IMR-90 (cell line): ENCODE data around the gene HSPB6. TPM values are rescaled to one million over a fixed set of nuclear protein-coding genes. Genes with fewer than 3 reads are reported as not detected.

Experiments
- ATAC-seq: fragments of 200-7000 bp; cut with Tn5 transposase; 2 replicates; pipeline ENCODE4 v1.9.1; 2020; ENCODE audit warnings: low read depth, mild to moderate bottlenecking, moderate library complexity
- BruUV-seq: library from RNA; stranded (reverse); fragments of 400-500 nt; replicated peaks from 2 replicates; lab custom pipeline; 2021; lab: Mats Ljungman, UMichigan
- CTCF ChIA-PET: fragments of 300-600 bp; formaldehyde crosslinking; extraction: SDS; loops from one replicate; lab custom pipeline; 2021; ENCODE audit warnings: antibody characterized with exemption; lab: Yijun Ruan, JAX
- POLR2A ChIA-PET: fragments of 300-600 bp; sonication (Branson Sonifier 250); formaldehyde crosslinking; loops from one replicate; lab custom pipeline; 2022; ENCODE audit warnings: antibody characterized with exemption; ENCODE audit not compliant: unreplicated experiment; lab: Charles Lee
- DNase-seq: peaks from one replicate; pipeline ENCODE4 v3.0.0; 2013
- H2AFZ ChIP-seq: replicated peaks from 2 replicates; pipeline ENCODE3; 2013; ENCODE audit warnings: low read length, mild to moderate bottlenecking; ENCODE audit not compliant: poor library complexity
- H2AK5ac ChIP-seq: 2 replicates; pipeline ENCODE4 v1.6.1; 2013; ENCODE audit warnings: low read depth, low read length, inconsistent platforms
- H2AK9ac ChIP-seq: replicated peaks from 2 replicates; pipeline ENCODE3; 2013; ENCODE audit warnings: mild to moderate bottlenecking, low read depth, low read length, moderate library complexity; ENCODE audit not compliant: poor library complexity
- H2BK120ac ChIP-seq: 2 replicates; pipeline ENCODE4 v1.6.1; 2013; ENCODE audit warnings: low read depth, low read length, inconsistent platforms
- H2BK15ac ChIP-seq: 3 replicates; pipeline ENCODE4 v1.6.1; 2013; ENCODE audit warnings: low read depth, low read length, inconsistent platforms
- H2BK20ac ChIP-seq: 2 replicates; pipeline ENCODE4 v1.6.1; 2013; ENCODE audit warnings: low read depth, mild to moderate bottlenecking, inconsistent platforms, low read length, moderate library complexity
- H2BK5ac ChIP-seq: 2 replicates; pipeline ENCODE4 v1.6.1; 2013; ENCODE audit warnings: mild to moderate bottlenecking, low read depth, low read length, inconsistent platforms; ENCODE audit not compliant: poor library complexity, severe bottlenecking
- H3K14ac ChIP-seq: replicated peaks from 2 replicates; pipeline ENCODE4 v1.6.1; 2013; ENCODE audit warnings: low read depth, low read length, inconsistent platforms
- H3K18ac ChIP-seq: 2 replicates; pipeline ENCODE4 v1.6.1; 2013; ENCODE audit warnings: low read depth, low read length, control low read depth
- H3K23ac ChIP-seq: 2 replicates; pipeline ENCODE4 v1.6.1; 2013; ENCODE audit warnings: low read depth, low read length, inconsistent platforms
- H3K27ac ChIP-seq: 2 replicates; pipeline ENCODE4 v1.5.1; 2013; ENCODE audit warnings: mild to moderate bottlenecking, control low read depth, low read length; ENCODE audit not compliant: insufficient read depth
- H3K27me3 ChIP-seq: 2 replicates; pipeline ENCODE4 v1.6.1; 2013; ENCODE audit warnings: low read length; ENCODE audit not compliant: control insufficient read depth, insufficient read depth
- H3K36me3 ChIP-seq: 2 replicates; pipeline ENCODE4 v1.6.1; 2013; ENCODE audit warnings: low read length, mixed read lengths; ENCODE audit not compliant: control insufficient read depth, insufficient read depth
- H3K4ac ChIP-seq: 2 replicates; pipeline ENCODE4 v1.6.1; 2013; ENCODE audit warnings: low read depth, low read length, inconsistent platforms
- H3K4me1 ChIP-seq: 2 replicates; pipeline ENCODE4 v1.6.1; 2013; ENCODE audit warnings: low read length, mixed read lengths; ENCODE audit not compliant: control insufficient read depth, insufficient read depth
- H3K4me2 ChIP-seq: 2 replicates; pipeline ENCODE4 v1.6.1; 2013; ENCODE audit warnings: low read depth, mild to moderate bottlenecking, control low read depth, low read length, moderate library complexity
- H3K4me3 ChIP-seq: 2 replicates; pipeline ENCODE4 v1.5.1; 2013; ENCODE audit warnings: low read depth, mild to moderate bottlenecking, control low read depth, low read length, moderate library complexity; ENCODE audit not compliant: insufficient read depth
- H3K56ac ChIP-seq: 2 replicates; pipeline ENCODE4 v1.6.1; 2013; ENCODE audit warnings: low read length, inconsistent platforms; ENCODE audit not compliant: insufficient read depth; ENCODE audit errors: extremely low read depth
- H3K79me1 ChIP-seq, 2 experiments: 2 replicates each; pipeline ENCODE4 v1.6.1; 2013; ENCODE audit warnings: low read length in 2 of 2, inconsistent platforms in 1 of 2, low read depth in 1 of 2
- H3K9ac ChIP-seq: 2 replicates; pipeline ENCODE4 v1.6.1; 2013; ENCODE audit warnings: low read depth, low read length, control low read depth
- H3K9me1 ChIP-seq: 2 replicates; pipeline ENCODE4 v1.6.1; 2013; ENCODE audit warnings: low read length, inconsistent platforms; ENCODE audit not compliant: insufficient read depth
- H3K9me3 ChIP-seq: 2 replicates; pipeline ENCODE4 v1.6.1; 2013; ENCODE audit warnings: low read length; ENCODE audit not compliant: control insufficient read depth, insufficient read depth
- H4K20me1 ChIP-seq: 2 replicates; pipeline ENCODE4 v1.6.1; 2013; ENCODE audit warnings: low read length, inconsistent platforms; ENCODE audit not compliant: insufficient read depth
- H4K5ac ChIP-seq: 2 replicates; pipeline ENCODE4 v1.6.1; 2013; ENCODE audit warnings: mild to moderate bottlenecking, low read depth, low read length, control low read depth
- H4K8ac ChIP-seq, 2 experiments: 2 replicates each; pipeline ENCODE4 v1.6.1; 2013; ENCODE audit warnings: low read depth in 2 of 2, low read length in 2 of 2, control low read depth in 1 of 2, inconsistent platforms in 1 of 2
- H4K91ac ChIP-seq: 2 replicates; pipeline ENCODE4 v1.6.1; 2013; ENCODE audit warnings: low read depth, low read length, inconsistent platforms; ENCODE audit not compliant: insufficient read depth
- BHLHE40 ChIP-seq: fragments of 150-350 bp; IDR thresholded peaks from 2 replicates; pipeline ENCODE4 v1.6.1; 2016; ENCODE audit warnings: mild to moderate bottlenecking, low read depth, low read length
- CEBPB ChIP-seq: IDR thresholded peaks from 2 replicates; pipeline ENCODE4 v1.6.1; 2012; ENCODE audit warnings: low read depth, low read length, improper control_type of control experiment
- ELK1 ChIP-seq: fragments of 150-350 bp; IDR thresholded peaks from 2 replicates; pipeline ENCODE4 v1.6.1; 2016; ENCODE audit warnings: low read depth, mild to moderate bottlenecking, low read length, moderate library complexity, borderline replicate concordance
- FOS ChIP-seq: fragments of 150-350 bp; IDR thresholded peaks from 2 replicates; pipeline ENCODE4 v1.6.1; 2016; ENCODE audit warnings: low read depth, low read length
- MAZ ChIP-seq: IDR thresholded peaks from 2 replicates; pipeline ENCODE4 v1.6.1; 2012; ENCODE audit warnings: low read depth, mild to moderate bottlenecking, low read length, improper control_type of control experiment, moderate library complexity, borderline replicate concordance
- MXI1 ChIP-seq: IDR thresholded peaks from 2 replicates; pipeline ENCODE4 v1.6.1; 2012; ENCODE audit warnings: low read depth, mild to moderate bottlenecking, low read length, moderate library complexity, borderline replicate concordance
- NFE2L2 ChIP-seq: fragments of 150-350 bp; IDR thresholded peaks from 2 replicates; pipeline ENCODE4 v1.6.1; 2016; ENCODE audit warnings: low read depth, mild to moderate bottlenecking, low read length
- RCOR1 ChIP-seq: IDR thresholded peaks from 2 replicates; pipeline ENCODE4 v1.6.1; 2012; ENCODE audit warnings: mild to moderate bottlenecking, low read length, improper control_type of control experiment; ENCODE audit not compliant: insufficient replicate concordance
- RFX5 ChIP-seq: IDR thresholded peaks from 2 replicates; pipeline ENCODE4 v1.8.0; 2012; ENCODE audit warnings: low read depth, mild to moderate bottlenecking, low read length, moderate library complexity
- WGBS, 2 experiments: methylation state at CpG; one replicate each; pipeline versions ENCODE4 v1.1.5 to v1.1.7; 2013; ENCODE audit warnings: missing lambda C conversion rate in 2 of 2; ENCODE audit not compliant: insufficient read length in 1 of 2; ENCODE audit errors: extremely low coverage in 2 of 2; 5-methylcytosine and 5-hydroxymethylcytosine counted together
- dilution Hi-C: fragments of 300-500 bp; cut with HindIII; formaldehyde crosslinking; loops from one replicate; pipeline ENCODE4 v1.14.3; 2018; ENCODE audit warnings: low sequenced_read_pairs; ENCODE audit not compliant: unreplicated experiment
- in situ Hi-C: fragments of 300-500 bp; cut with MboI; formaldehyde crosslinking; loops from 3 replicates; pipeline ENCODE4 v1.14.3; 2019; ENCODE audit warnings: low sequenced_read_pairs, inconsistent platforms, mixed read lengths
- intact Hi-C: fragments of 100-400 bp; cut with micrococcal nuclease; formaldehyde crosslinking; loops from 2 replicates; pipeline ENCODE4 v1.10.0; 2022
- polyA plus RNA-seq, 3 experiments: library from polyadenylated mRNA; depleted of rRNA; stranded (reverse); fragments of >200 nt; gene quantifications; 2 replicates each; pipeline ENCODE4 v1.2.3, GENCODE V29; 2012; ENCODE audit warnings: low replicate concordance in 1 of 3
- total RNA-seq: library from RNA; depleted of rRNA; stranded (reverse); fragments of >200 nt; gene quantifications from 2 replicates; pipeline ENCODE4 v1.2.3, GENCODE V29; 2012

Gene HSPB6
- total and polyA plus RNA-seq, 2 of the 4 experiments (the other 2 are of a cell fraction) = 5.7 to 206 TPM

- H4K5ac ChIP-seq = no peak overlapping the region
- H3K4me1 ChIP-seq = no peaks in the 10 kb centered on the region
- H4K8ac ChIP-seq = no peak overlapping the region
- no peaks in the 10 kb centered on the region; the same call in 1 of the 2 replicates for H3K27me3 ChIP-seq
- TF ChIP-seq RFX5 (no peak), RCOR1 (no peak), MXI1 (no peak), ELK1 (no peak), NFE2L2 (no peak), MAZ (no peak), FOS (no peak), BHLHE40 (no peak), CEBPB (no peak)
- BruUV-seq = no TSS peak
- H3K27ac ChIP-seq = no peak overlapping the region
- no peak overlapping the region for H2AK9ac ChIP-seq
- H2BK20ac ChIP-seq = no peak overlapping the region
- H3K9ac ChIP-seq = no peak overlapping the region
- no peak overlapping the region for H3K18ac ChIP-seq
- no peak overlapping the region for H2AFZ ChIP-seq
- DNase-seq = no peak
- CTCF ChIA-PET = no interaction called here
- no peak overlapping the region for H3K4me2 ChIP-seq
- in situ Hi-C loops (no loop called here), dilution Hi-C loops (no loop called here), intact Hi-C loops (no loop called here)
- H4K20me1 ChIP-seq = no peaks in the 10 kb centered on the region
- H3K4ac ChIP-seq = no peak overlapping the region
- no peak overlapping the region for H4K91ac ChIP-seq
- H2BK5ac ChIP-seq = no peak overlapping the region
- H3K9me3 ChIP-seq = no peaks in the 10 kb centered on the region
- H3K56ac ChIP-seq = no peak overlapping the region
- H3K23ac ChIP-seq = no peak overlapping the region
- no peak overlapping the region for H2AK5ac ChIP-seq
- H3K79me1 ChIP-seq = no peaks in the 10 kb centered on the region
- POLR2A ChIA-PET = no interaction called here
- no peak overlapping the region for H2BK15ac ChIP-seq
- ATAC-seq = no peak
- no peaks in the 10 kb centered on the region for H3K9me1 ChIP-seq
- no peak overlapping the region for H2BK120ac ChIP-seq
- H3K14ac ChIP-seq = no peak overlapping the region
- H3K36me3 ChIP-seq = no peaks in the 10 kb centered on the region; the same call in 1 of the 2 replicates
- WGBS, 2 experiments = 73% methylated on average over 5 of the region's 11 CpGs; no CpG with 5 or more reads in 1 of the 2 experiments
- H3K4me3 ChIP-seq = no peak overlapping the region
These were observed 32.6 kb upstream of the HSPB6 start for GRCh38 chr19:35789195-35789977.
